ENCODE data around the gene CDH18. TPM values are rescaled to one million over a fixed set of nuclear protein-coding genes. Genes with fewer than 3 reads are reported as not detected.

The CDH18 gene
- total and polyA plus RNA-seq, 2 of the 4 experiments (the other 2 are of a cell fraction), result 0.24 to 1.1 TPM

- Histone ChIP-seq H3K4me1 (ENCODE audit: control insufficient read depth, insufficient read depth, low read length) (no peaks in the 10 kb centered on the region), H3K4me2 (ENCODE audit: low read depth, low read length) (no peak overlapping the region), H4K20me1 (ENCODE audit: insufficient read depth, low read length) (no peaks in the 10 kb centered on the region), H3K4ac (ENCODE audit: low read depth, low read length) (no peak overlapping the region), H3K27ac (ENCODE audit: insufficient read depth, low read length) (no peak overlapping the region), H2BK120ac (ENCODE audit: low read depth, low read length) (no peak overlapping the region), H3K4me3 (ENCODE audit: insufficient read depth, low read depth, low read length) (no peak overlapping the region), H3K56ac (ENCODE audit: extremely low read depth, insufficient read depth, low read length) (no peak overlapping the region), H3K9me1 (ENCODE audit: insufficient read depth, low read length) (no peaks in the 10 kb centered on the region), H4K5ac (ENCODE audit: low read depth, low read length) (no peak overlapping the region), H2BK20ac (ENCODE audit: low read depth, low read length) (no peak overlapping the region), H3K9me3 (ENCODE audit: control insufficient read depth, insufficient read depth, low read length) (peaks cover 3% of the 10 kb centered on the region; the same call in 1 of the 2 replicates), H2BK15ac (ENCODE audit: low read depth, low read length) (no peak overlapping the region), H2BK5ac (ENCODE audit: low read depth, low read length, poor library complexity, severe bottlenecking) (no peak overlapping the region), H4K91ac (ENCODE audit: insufficient read depth, low read depth, low read length) (no peak overlapping the region), H3K23ac (ENCODE audit: low read depth, low read length) (no peak overlapping the region), H3K18ac (ENCODE audit: low read depth, low read length) (no peak overlapping the region), H3K27me3 (ENCODE audit: control insufficient read depth, insufficient read depth, low read length) (no peaks in the 10 kb centered on the region), H3K9ac (ENCODE audit: low read depth, low read length) (no peak overlapping the region), H3K79me1 (ENCODE audit: low read depth in 1 of 2, low read length in 2 of 2) (no peaks in the 10 kb centered on the region), H2AK9ac (replicated peaks; ENCODE audit: low read depth, low read length, poor library complexity) (no peak overlapping the region), H4K8ac (ENCODE audit: low read depth in 2 of 2, low read length in 2 of 2) (no peak overlapping the region), H2AFZ (replicated peaks; ENCODE audit: low read length, poor library complexity) (no peak overlapping the region), H3K14ac (replicated peaks; ENCODE audit: low read depth, low read length) (no peak overlapping the region), H2AK5ac (ENCODE audit: low read depth, low read length) (no peak overlapping the region), H3K36me3 (ENCODE audit: control insufficient read depth, insufficient read depth, low read length) (no peaks in the 10 kb centered on the region)
- ChIA-PET POLR2A (ENCODE audit: unreplicated experiment) (no interaction called here), CTCF (no interaction called here)
- DNase-seq (no peak), ATAC-seq (ENCODE audit: low read depth) (no peak)
- intact Hi-C loops (cut with micrococcal nuclease) (no loop called here), dilution Hi-C loops (cut with HindIII; ENCODE audit: low sequenced_read_pairs, unreplicated experiment) (no loop called here), in situ Hi-C loops (cut with MboI; ENCODE audit: low sequenced_read_pairs) (no loop called here)
- no TSS peak for BruUV-seq (replicated peaks)
- no CpG with 5 or more reads among the region's 4 CpGs for WGBS, 2 experiments (ENCODE audit: extremely low coverage in 2 of 2, insufficient read length in 1 of 2)
- no peak for TF ChIP-seq CEBPB (IDR thresholded peaks at IDR 0.05; ENCODE audit: low read depth, low read length)
- TF ChIP-seq ELK1 (IDR thresholded peaks at IDR 0.05; ENCODE audit: borderline replicate concordance, low read depth, low read length), result no peak
- TF ChIP-seq CTCF (conservative IDR thresholded peaks at IDR 0.05; ENCODE audit: low read depth, low read length), result no peak
- no peak for TF ChIP-seq RFX5 (IDR thresholded peaks at IDR 0.05; ENCODE audit: low read depth, low read length)
- TF ChIP-seq POLR2A (IDR thresholded peaks at IDR 0.05; ENCODE audit: low read depth, low read length), result no peak
- no peak for TF ChIP-seq FOS (IDR thresholded peaks at IDR 0.05; ENCODE audit: low read depth, low read length)
- TF ChIP-seq BHLHE40 (IDR thresholded peaks at IDR 0.05; ENCODE audit: low read depth, low read length), result no peak
- no peak for TF ChIP-seq MAFK (IDR thresholded peaks at IDR 0.05; ENCODE audit: low read depth, low read length)
- TF ChIP-seq RCOR1 (IDR thresholded peaks at IDR 0.05; ENCODE audit: insufficient replicate concordance, low read length), result no peak
- no peak for TF ChIP-seq SMC3 (IDR thresholded peaks at IDR 0.05; ENCODE audit: low read depth, low read length)
- no peak for TF ChIP-seq RAD21 (IDR thresholded peaks at IDR 0.05; ENCODE audit: low read length)
- no peak for TF ChIP-seq NFE2L2 (IDR thresholded peaks at IDR 0.05; ENCODE audit: low read depth, low read length)
- TF ChIP-seq MAZ (IDR thresholded peaks at IDR 0.05; ENCODE audit: borderline replicate concordance, low read depth, low read length), result no peak
Observed at GRCh38 chr5:19638461-19638860, 349.5 kb downstream of the CDH18 start.
